Right kidney (tissue), 1 donor: ENCODE measurements around the gene KIRREL2.
"Not testable (repeated sequence)": the region's sequence is repeated elsewhere in the genome, so short reads cannot be mapped to it uniquely, and the experiment has no call there.

ENCODE experiments used
- DNase-seq: peaks from one replicate; pipeline ENCODE4 v3.0.0-alpha.2; 2016

KIRREL2 gene

GRCh38 chr19:35869327-35870123 is 12.8 kb downstream of the KIRREL2 start:
- peak; percentile 68 for DNase-seq

- not testable (repeated sequence) for DNase-seq
Measured at GRCh38 chr19:35870124-35870736, 13.5 kb downstream of the KIRREL2 start.

- no peak for DNase-seq
Measured at GRCh38 chr19:35870798-35871197, 14.1 kb downstream of the KIRREL2 start.

- DNase-seq = no peak
Measured at GRCh38 chr19:35871611-35872010, 14.9 kb downstream of the KIRREL2 start.

- no peak for DNase-seq
Measured at GRCh38 chr19:35872180-35872579, 15.5 kb downstream of the KIRREL2 start.

- DNase-seq = no peak
Measured at GRCh38 chr19:35874392-35874930, 17.8 kb downstream of the KIRREL2 start.

GRCh38 chr19:35879068-35879467 is 22.4 kb downstream of the KIRREL2 start:
- DNase-seq = no peak

GRCh38 chr19:35879770-35880317 is 23.1 kb downstream of the KIRREL2 start:
- peak; percentile 73 for DNase-seq

- peak; percentile 37 for DNase-seq
Measured at GRCh38 chr19:35882114-35882832, 25.6 kb downstream of the KIRREL2 start.

GRCh38 chr19:35883882-35884281 is 27.2 kb downstream of the KIRREL2 start:
- no peak for DNase-seq

GRCh38 chr19:35885225-35885738 is 28.6 kb downstream of the KIRREL2 start:
- DNase-seq = no peak

GRCh38 chr19:35885904-35886303 is 29.2 kb downstream of the KIRREL2 start:
- no peak for DNase-seq

- no peak for DNase-seq
Measured at GRCh38 chr19:35887197-35887596, 30.5 kb downstream of the KIRREL2 start.

- no peak for DNase-seq
Measured at GRCh38 chr19:35888398-35888797, 31.7 kb downstream of the KIRREL2 start.

GRCh38 chr19:35889370-35890112 is 32.8 kb downstream of the KIRREL2 start:
- DNase-seq = no peak

- no peak for DNase-seq
Measured at GRCh38 chr19:35890113-35890650, 33.5 kb downstream of the KIRREL2 start.

- not testable (repeated sequence) for DNase-seq
Measured at GRCh38 chr19:35891819-35892218, 35.1 kb downstream of the KIRREL2 start.

- no peak for DNase-seq
Measured at GRCh38 chr19:35894342-35894741, 37.6 kb downstream of the KIRREL2 start.

- no peak for DNase-seq
Measured at GRCh38 chr19:35895911-35896642, 39.4 kb downstream of the KIRREL2 start.

- DNase-seq = no peak
Measured at GRCh38 chr19:35896643-35897040, 39.9 kb downstream of the KIRREL2 start.
